Psoas muscle (tissue), 8 donors: ENCODE data around the gene VAT1. TPM values are rescaled to one million over a fixed set of nuclear protein-coding genes. Genes with fewer than 3 reads are reported as not detected.
A peak's percentile ranks its signal among the peaks of the same experiment; 100 is the strongest.

Experiments used
- ATAC-seq, 4 donors: fragments of 200-7000 bp; cut with Tn5 transposase; one replicate each; pipeline ENCODE4 v1.9.1; 2020; ENCODE audit warnings: moderate library complexity in 3 of 4, mild to moderate bottlenecking in 2 of 4
- DNase-seq, 2 donors: peaks; one replicate each; pipeline ENCODE4 v3.0.0-alpha.2; 2020
- H3K27ac ChIP-seq: fragments of 200-600 bp; one replicate; pipeline ENCODE4 v1.8.0; 2022
- H3K27me3 ChIP-seq, 3 donors: fragments of 200-600 bp in 1 of 3; one replicate each; pipeline versions ENCODE4 v1.6.1 to v1.8.0; 2013 to 2022; ENCODE audit warnings: low read length in 2 of 3, mild to moderate bottlenecking in 2 of 3, moderate library complexity in 1 of 3; ENCODE audit not compliant: insufficient read depth in 3 of 3
- H3K36me3 ChIP-seq, 2 donors: fragments of 200-600 bp in 1 of 2; one replicate each; pipeline versions ENCODE4 v1.6.1 to v1.8.0; 2013 to 2022; ENCODE audit warnings: low read depth in 1 of 2, mild to moderate bottlenecking in 1 of 2, moderate library complexity in 1 of 2; ENCODE audit not compliant: insufficient read depth in 1 of 2
- H3K4me1 ChIP-seq: fragments of 200-600 bp; one replicate; pipeline ENCODE4 v1.8.0; 2022
- H3K4me3 ChIP-seq: fragments of 200-600 bp; one replicate; pipeline ENCODE4 v1.8.0; 2022; ENCODE audit warnings: mild to moderate bottlenecking
- H3K9me3 ChIP-seq: fragments of 200-600 bp; one replicate; pipeline ENCODE4 v1.8.0; 2022
- WGBS, 3 donors: extraction: QIAGEN DNeasy Blood & Tissue Kit; methylation state at CpG; one replicate each; pipeline versions ENCODE4 v1.1.6 to v1.1.7; 2013; 5-methylcytosine and 5-hydroxymethylcytosine counted together
- intact Hi-C, 2 donors: fragments of 100-400 bp; cut with DNase I; formaldehyde crosslinking; loops; one replicate each; pipeline versions ENCODE4 v1.11.0 to v1.14.2; 2022
- polyA plus RNA-seq, 3 donors: library from polyadenylated mRNA; stranded (reverse); fragments of 200-250 nt; gene quantifications; one replicate each; pipeline ENCODE4 v1.2.3, GENCODE V29; 2013
- total RNA-seq, 4 donors: library from RNA; stranded (reverse); fragmentation: NEBNext Ultra II Directional in 2 of 4; extraction: Animal tissue kit (Norgen Biotek cat#: 25700) in 2 of 4; gene quantifications; one replicate each; pipeline versions ENCODE4 v1.2.1 to v1.2.4, GENCODE V29; 2021 to 2023
- TF ChIP-seq, protein P1 (sequence below): fragments of 200-600 bp; IDR thresholded peaks from one replicate; pipeline ENCODE4 v1.8.0; 2022; ENCODE audit warnings: antibody characterized with exemption
- donor health status: healthy with polysubstance abuse.
- donor health status: DM: no; HTN: no; CAD: no; lungs with moderate emphysema.
- donor health status: Bipolar disorder and iron deficiency.
- donor health status: healthy.
- donor health status: DM: yes; HTN: yes; CAD: no.
- donor health status: DM: no; HTN: no; CAD: no.
- donor health status: DM: no; HTN: no; CAD: no.
- donor health status: DM: yes; HTN: yes; CAD: no.

VAT1 gene
- total and polyA plus RNA-seq, 7 donors, result 19.2 to 50.6 (median 20.2) TPM

DNA sequence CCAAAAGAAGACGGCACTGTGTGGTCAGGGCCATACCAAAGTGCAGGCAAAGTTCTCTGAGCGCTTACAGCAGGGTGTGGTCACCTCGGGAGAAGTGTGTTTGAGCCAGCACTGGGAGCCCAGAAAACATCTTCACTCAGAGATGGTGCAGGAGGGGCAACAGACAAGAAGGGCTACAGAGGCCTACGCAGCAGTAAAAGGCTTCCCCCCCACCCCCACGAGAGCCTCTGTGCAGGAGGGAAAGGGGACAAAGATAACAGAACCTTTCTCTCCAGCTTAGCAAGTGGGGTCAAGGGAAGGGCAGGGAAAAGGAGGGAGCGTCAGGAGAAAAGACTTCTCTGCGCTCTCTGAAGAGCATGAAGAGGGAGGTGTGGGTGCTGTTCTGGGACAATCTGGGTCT is 2.8 kb downstream of the VAT1 start:
- no peak for DNase-seq
- Histone ChIP-seq H3K27ac (peak overlapping the region; percentile 79), H3K9me3 (no peaks in the 10 kb centered on the region), H3K36me3 (peaks cover 0 to 40% of the 10 kb centered on the region in 2 donors), H3K27me3 (peaks cover 0 to 3% (median 0%) of the 10 kb centered on the region in 3 donors), H3K4me3 (peak overlapping the region; percentile 100), H3K4me1 (peaks cover 15% of the 10 kb centered on the region)
- WGBS, 3 donors, result 49 to 51% (median 50%) methylated on average over 7 of the region's 7 CpGs
- TF ChIP-seq, protein P1, sequence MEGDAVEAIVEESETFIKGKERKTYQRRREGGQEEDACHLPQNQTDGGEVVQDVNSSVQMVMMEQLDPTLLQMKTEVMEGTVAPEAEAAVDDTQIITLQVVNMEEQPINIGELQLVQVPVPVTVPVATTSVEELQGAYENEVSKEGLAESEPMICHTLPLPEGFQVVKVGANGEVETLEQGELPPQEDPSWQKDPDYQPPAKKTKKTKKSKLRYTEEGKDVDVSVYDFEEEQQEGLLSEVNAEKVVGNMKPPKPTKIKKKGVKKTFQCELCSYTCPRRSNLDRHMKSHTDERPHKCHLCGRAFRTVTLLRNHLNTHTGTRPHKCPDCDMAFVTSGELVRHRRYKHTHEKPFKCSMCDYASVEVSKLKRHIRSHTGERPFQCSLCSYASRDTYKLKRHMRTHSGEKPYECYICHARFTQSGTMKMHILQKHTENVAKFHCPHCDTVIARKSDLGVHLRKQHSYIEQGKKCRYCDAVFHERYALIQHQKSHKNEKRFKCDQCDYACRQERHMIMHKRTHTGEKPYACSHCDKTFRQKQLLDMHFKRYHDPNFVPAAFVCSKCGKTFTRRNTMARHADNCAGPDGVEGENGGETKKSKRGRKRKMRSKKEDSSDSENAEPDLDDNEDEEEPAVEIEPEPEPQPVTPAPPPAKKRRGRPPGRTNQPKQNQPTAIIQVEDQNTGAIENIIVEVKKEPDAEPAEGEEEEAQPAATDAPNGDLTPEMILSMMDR, result no peak
- ATAC-seq, result no peak
- intact Hi-C loops, result no loop called here

DNA sequence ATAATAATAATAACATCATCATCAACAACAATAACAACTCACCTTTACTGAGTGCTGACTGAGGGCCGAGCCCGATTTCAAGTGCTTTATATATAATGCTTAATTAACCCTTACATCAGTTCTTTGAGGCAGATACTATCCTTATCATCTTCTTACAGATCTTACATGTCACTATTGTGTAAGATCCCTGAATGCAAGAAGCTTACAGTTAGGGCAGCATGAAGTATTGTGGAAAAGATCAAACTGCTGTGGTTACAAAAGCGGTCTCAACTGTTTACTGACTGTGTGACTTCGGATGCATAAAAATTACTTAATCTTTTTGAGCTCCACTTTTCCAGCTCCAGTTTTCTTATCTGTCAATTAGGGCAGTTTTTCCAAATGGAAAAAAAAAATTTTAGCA is 3.3 kb downstream of the VAT1 start:
- peaks cover 0 to 40% of the 10 kb centered on the region in 2 donors for H3K36me3 ChIP-seq
- ATAC-seq, result no peak
- intact Hi-C loops, result no loop called here
- DNase-seq, result no peak
- H3K4me1 ChIP-seq, result peaks cover 15% of the 10 kb centered on the region
- no peak overlapping the region for H3K4me3 ChIP-seq
- peaks cover 0 to 3% (median 0%) of the 10 kb centered on the region in 3 donors for H3K27me3 ChIP-seq
- TF ChIP-seq, protein P1, result no peak
- no peaks in the 10 kb centered on the region for H3K9me3 ChIP-seq
- WGBS, 3 donors, result 55 to 71% (median 58%) methylated on average over 4 of the region's 4 CpGs
- H3K27ac ChIP-seq, result peak overlapping the region; percentile 79

DNA sequence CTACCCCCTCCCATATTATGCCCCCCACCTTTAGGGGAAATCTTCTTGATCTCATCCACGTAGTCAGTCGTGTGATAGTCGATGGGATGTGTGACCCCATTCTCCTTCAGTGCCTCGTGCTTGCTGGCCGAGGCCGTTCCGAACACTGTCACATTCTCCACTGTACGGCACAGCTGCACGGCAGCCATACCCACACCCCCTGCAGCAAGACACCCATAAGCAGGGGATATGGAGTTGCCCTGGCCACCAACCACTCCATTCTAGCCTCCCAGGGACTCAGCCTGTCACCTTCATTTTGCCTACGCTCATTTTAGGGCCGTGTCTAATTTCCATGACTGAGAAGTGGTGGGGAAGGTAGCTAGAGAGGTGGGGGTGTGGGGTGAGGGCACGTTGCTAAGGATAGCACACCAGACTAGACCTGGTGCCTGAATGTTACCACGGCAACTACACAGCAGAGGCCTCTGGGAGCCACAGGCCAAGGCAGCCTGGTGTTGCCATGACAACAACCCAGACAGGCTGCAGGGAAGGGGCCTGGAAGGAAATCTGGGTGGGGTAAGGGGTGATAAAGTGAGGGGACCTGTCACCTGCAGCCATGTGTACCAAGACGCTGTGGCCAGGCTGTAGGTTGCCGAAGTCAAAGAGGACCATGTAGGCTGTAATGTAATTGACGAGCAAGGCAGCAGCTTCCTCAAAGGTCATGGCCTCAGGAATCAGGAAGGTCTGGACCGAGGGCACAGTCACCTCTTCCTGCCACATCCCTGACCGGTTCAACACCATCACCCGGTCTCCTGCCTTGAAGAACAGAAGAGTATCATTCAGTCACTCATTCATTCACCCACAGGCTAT is 4.0 kb downstream of the VAT1 start:
- peaks cover 0 to 41% of the 10 kb centered on the region in 2 donors for H3K36me3 ChIP-seq
- intact Hi-C loops, result no loop called here

DNA sequence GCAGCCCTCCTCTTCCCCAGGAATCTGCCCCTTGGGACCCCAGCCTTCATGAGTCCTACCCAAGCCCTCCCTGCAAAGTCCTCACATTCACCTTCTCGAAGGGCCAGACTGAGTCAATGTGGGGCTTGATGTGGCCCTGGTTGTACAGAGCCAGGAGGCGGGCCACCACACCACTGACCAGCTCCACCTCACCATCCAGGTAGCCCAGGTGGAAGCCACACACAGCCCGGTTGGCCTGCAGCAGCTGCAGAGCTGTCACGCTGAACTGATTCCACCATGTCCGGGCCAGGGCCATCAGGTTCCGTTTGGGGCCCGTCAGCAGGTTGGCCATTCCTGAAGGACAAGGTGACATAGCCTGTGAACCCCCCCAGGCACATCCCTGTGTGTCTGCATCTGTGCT is 6.0 kb downstream of the VAT1 start:
- peaks cover 0 to 52% of the 10 kb centered on the region in 2 donors for H3K36me3 ChIP-seq
- WGBS, 3 donors, result 84 to 88% (median 85%) methylated on average over 7 of the region's 7 CpGs
- DNase-seq (no peak), ATAC-seq (no peak)
- peak overlapping the region; percentile 46 for H3K27ac ChIP-seq
- H3K9me3 ChIP-seq, result no peaks in the 10 kb centered on the region
- no peaks in the 10 kb centered on the region for H3K27me3 ChIP-seq
- H3K4me1 ChIP-seq, result peaks cover 11% of the 10 kb centered on the region
- intact Hi-C loops, result no loop called here
- TF ChIP-seq, protein P1, result no peak
- H3K4me3 ChIP-seq, result no peak overlapping the region

More for the DNA sequence above, 4.0 kb downstream of the VAT1 start:
- Histone ChIP-seq H3K4me3 (no peak overlapping the region), H3K27ac (no peak overlapping the region), H3K9me3 (no peaks in the 10 kb centered on the region), H3K27me3 (no peaks in the 10 kb centered on the region), H3K4me1 (peaks cover 15% of the 10 kb centered on the region)
- no peak for ATAC-seq
- no peak for DNase-seq
- TF ChIP-seq, protein P1, result no peak
- WGBS, 3 donors, result 53 to 63% (median 53%) methylated on average over 19 of the region's 19 CpGs
